ENCODE measurements around the gene MRPS21. TPM values are rescaled to one million over a fixed set of nuclear protein-coding genes. Genes with fewer than 3 reads are reported as not detected.

The MRPS21 gene
- polyA plus RNA-seq, 4 donors, result 67.6 to 77.1 (median 75.5) TPM

Other genes with a start within 250 kb of the MRPS21 start
- 10 to 100 TPM; 65.1 to 80.6 (median 77.3) TPM for gene VPS45, start 226.1 kb upstream of the MRPS21 start, polyA plus RNA-seq (ENCODE audit: insufficient read length in 4 of 4)
- 10 to 100 TPM; 44.5 to 60.5 (median 54.1) TPM for gene PLEKHO1, start 143.9 kb upstream of the MRPS21 start, polyA plus RNA-seq (ENCODE audit: insufficient read length in 4 of 4)
- gene ANP32E, start 57.7 kb upstream of the MRPS21 start, polyA plus RNA-seq (ENCODE audit: insufficient read length in 4 of 4), result 100 to 1,000 TPM; 101 to 132 (median 121) TPM
- gene CA14, start 36.1 kb upstream of the MRPS21 start, polyA plus RNA-seq (ENCODE audit: insufficient read length in 4 of 4), result 1 to 10 TPM; 6.2 to 8.1 (median 7.4) TPM
- 100 to 1,000 TPM; 184 to 211 (median 197) TPM for gene APH1A, start 24.8 kb upstream of the MRPS21 start, polyA plus RNA-seq (ENCODE audit: insufficient read length in 4 of 4)
- gene C1orf54, start 21.1 kb upstream of the MRPS21 start, polyA plus RNA-seq (ENCODE audit: insufficient read length in 4 of 4), result 10 to 100 TPM; 43.4 to 52.4 (median 47.9) TPM
- gene CIART, start 11.3 kb upstream of the MRPS21 start, polyA plus RNA-seq (ENCODE audit: insufficient read length in 4 of 4), result 1 to 10 TPM; 7.0 to 8.1 (median 7.5) TPM
- gene PRPF3, start 27.7 kb downstream of the MRPS21 start, polyA plus RNA-seq (ENCODE audit: insufficient read length in 4 of 4), result 10 to 100 TPM; 57.4 to 81.1 (median 61.0) TPM
- gene RPRD2, start 70.3 kb downstream of the MRPS21 start, polyA plus RNA-seq (ENCODE audit: insufficient read length in 4 of 4), result 10 to 100 TPM; 50.0 to 57.7 (median 54.8) TPM
- gene TARS2, start 193.6 kb downstream of the MRPS21 start, polyA plus RNA-seq (ENCODE audit: insufficient read length in 4 of 4), result 10 to 100 TPM; 24.2 to 28.0 (median 26.0) TPM
- gene ECM1, start 214.2 kb downstream of the MRPS21 start, polyA plus RNA-seq (ENCODE audit: insufficient read length in 4 of 4), result 10 to 100 TPM; 12.0 to 22.1 (median 14.6) TPM
- gene FALEC, start 221.9 kb downstream of the MRPS21 start, polyA plus RNA-seq (ENCODE audit: insufficient read length in 4 of 4), result under 1 TPM in 2 of 4 donors, not detected in 2; 0.42 to 0.44 TPM